Stimulated activated CD4-positive, alpha-beta T cell treated with anti-CD3 and anti-CD28 coated beads, Interleukin-4, amount 100 ng/mL, for 4 hours (primary cell): Measurements from ENCODE around the gene ATP13A2.
A peak's percentile ranks its signal among the peaks of the same experiment; 100 is the strongest.

Source experiments
- DNase-seq, 2 experiments: peaks; one replicate each; pipeline ENCODE4 v3.0.0-alpha.2; 2020

ATP13A2 gene

GRCh38 chr1:16999863-17000262, 11.9 kb downstream of the ATP13A2 start:
- no peak for DNase-seq

GRCh38 chr1:16998589-16998988, 13.1 kb downstream of the ATP13A2 start:
- no peak for DNase-seq

- no peak for DNase-seq
Observed at GRCh38 chr1:16996845-16997244, 14.9 kb downstream of the ATP13A2 start.

DNA sequence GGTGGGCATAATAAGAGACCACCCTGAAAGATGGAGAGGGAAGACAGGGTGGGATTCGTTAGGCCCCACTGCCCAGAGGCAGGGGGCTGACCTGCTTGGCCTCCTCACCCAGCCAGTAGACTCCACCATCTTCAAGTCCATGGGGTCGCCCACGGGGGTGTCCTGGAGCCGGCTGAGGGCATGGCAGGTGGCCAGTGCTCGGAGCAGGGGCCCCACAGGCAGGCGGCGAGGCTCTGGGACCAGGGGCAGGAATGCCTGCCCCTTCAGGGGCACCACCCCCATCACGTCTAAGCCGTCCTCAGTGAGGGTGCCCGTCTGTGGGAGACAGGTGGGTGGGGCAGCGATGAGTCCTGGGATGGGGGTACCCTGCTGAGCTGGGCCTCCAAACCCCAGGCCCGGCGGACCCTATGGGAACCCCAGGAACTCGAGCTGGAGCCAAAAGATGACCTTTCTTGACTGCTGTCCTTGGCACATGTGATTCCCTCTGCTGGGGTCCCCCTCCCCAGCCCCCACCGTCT, 18.1 kb downstream of the ATP13A2 start:
- DNase-seq = no peak

- no peak for DNase-seq
Observed at GRCh38 chr1:16992675-16993074, 19.1 kb downstream of the ATP13A2 start.

DNA sequence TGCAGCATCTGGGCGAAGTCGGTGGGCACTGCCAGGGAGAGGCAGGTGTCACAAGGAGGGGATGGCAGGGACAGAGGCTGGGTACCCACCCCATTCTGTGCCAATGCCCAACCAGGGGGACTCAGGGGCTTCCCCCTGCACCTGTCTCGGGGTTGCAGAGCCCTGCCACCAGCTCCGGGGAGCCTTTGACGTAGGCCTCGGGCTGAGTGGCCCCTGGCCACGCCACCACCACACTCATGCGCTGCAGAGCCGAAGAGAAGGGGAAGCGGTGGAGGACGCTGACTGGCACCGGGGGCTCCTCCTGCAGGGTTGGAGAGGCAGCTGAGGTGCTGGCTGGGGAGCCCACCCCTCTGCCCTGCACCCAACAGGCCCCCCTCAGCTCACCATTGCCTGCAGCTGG, 19.6 kb downstream of the ATP13A2 start:
- no peak for DNase-seq

DNA sequence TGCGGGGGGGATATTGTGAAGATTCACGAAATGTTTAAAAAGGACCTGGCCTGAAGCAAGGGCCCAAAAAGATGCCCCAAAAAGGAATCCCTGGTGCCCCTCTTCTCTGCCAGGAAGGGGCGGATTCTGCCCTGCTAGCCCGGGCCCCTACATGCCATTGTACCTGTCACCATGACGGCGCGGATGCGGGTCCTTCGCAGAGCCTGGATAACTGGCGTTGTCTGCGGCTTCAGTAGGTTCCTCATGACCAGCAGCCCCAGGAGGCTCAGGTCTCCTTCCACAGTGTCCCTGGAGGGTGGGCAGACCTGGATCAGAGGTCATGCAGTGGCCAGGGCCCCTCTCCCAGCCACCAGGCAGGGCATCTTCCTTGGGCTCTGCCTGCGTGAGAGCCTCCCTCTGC, 20.2 kb downstream of the ATP13A2 start:
- no peak for DNase-seq

GRCh38 chr1:16989676-16990391, 21.9 kb downstream of the ATP13A2 start:
- DNase-seq = no peak

DNA sequence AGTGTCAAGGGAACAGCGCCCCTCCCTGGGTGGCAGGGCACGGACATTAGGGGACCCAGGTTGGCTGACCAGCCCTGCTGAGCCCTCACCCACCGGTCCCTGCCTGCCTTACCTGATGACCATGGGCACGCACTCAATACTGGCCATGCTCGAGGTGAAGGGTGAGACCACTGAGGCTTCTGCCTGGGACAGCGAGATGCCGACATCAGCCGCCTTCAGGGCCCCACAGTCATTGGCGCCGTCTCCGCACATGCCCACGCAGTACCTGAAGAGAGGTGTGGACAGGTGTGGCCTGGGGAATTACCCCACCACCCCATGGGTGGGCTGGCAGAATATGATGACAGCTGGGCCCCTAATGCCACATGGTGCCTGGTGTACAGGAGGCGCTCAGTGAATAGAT, 23.5 kb downstream of the ATP13A2 start:
- DNase-seq = no peak

DNA sequence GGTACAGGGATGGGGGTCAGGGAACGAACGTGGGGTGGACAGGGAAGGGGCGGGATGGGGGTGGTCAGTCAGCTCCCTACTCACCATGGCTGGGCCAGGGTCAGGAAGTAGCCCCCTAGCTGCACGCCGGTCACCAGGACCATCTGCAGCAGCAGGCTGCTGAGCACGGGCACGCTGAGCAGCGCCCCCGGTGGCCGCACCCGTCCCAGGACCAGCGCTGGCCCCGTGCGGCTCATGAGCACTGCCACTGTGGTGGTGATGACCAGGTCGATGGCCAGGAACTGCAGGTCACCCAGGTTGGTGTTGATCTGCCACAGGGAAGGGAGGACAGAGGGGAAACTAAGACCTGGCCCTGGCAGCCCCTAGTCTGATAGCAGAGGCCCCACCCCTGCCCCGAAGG, 24.8 kb downstream of the ATP13A2 start:
- DNase-seq = no peak

GRCh38 chr1:16986560-16986959, 25.2 kb downstream of the ATP13A2 start:
- no peak for DNase-seq

GRCh38 chr1:16986113-16986512, 25.6 kb downstream of the ATP13A2 start:
- DNase-seq = no peak

DNA sequence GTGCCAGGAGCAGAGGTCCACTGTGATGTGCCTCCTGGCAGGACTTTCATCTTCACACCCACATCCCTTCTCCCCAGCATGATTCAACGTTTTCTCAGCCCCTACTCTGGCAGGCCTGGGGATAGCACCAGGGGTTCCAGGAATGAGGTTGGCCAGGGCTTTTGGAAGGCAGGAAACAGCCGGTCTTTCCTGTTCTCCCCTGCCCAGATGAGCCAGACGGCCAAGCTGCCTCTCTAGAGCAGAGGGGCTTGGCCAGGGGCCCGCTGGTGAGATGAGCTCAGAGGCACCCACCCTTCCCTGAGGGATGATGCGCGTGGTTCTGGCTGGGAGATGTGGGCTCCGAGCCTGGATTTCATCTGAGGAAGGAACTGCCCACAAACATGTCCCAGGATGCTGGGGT, 27.0 kb downstream of the ATP13A2 start:
- DNase-seq = no peak

- DNase-seq = no peak
Observed at GRCh38 chr1:16983649-16984048, 28.1 kb downstream of the ATP13A2 start.

DNA sequence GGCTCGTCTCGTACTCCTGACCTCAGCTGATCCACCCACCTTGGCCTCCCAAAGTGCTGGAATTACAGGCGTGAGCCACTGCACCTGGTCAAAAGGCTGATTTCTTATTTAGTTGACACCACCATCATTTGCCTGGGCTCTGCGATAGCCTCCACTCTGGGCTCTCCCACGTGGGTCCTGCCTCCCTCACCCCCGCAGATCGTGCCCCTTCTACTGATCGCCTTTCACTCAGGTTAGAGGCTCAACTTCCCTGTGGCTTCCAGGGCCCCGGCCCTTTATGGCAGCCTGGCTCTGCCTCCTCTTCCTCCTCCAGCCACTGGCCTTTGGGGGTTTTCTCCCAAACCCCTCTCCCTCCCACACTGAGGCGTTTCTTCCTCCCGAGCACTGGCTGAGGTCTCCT, 28.8 kb downstream of the ATP13A2 start:
- DNase-seq = no peak

- no peak for DNase-seq
Observed at GRCh38 chr1:16981269-16981849, 30.4 kb downstream of the ATP13A2 start.

GRCh38 chr1:16980473-16981268, 31.1 kb downstream of the ATP13A2 start, which contains the start of gene MFAP2:
MFAP2 (minus strand) TSS chr1:16980620; CDS start chr1:16978273, 2,347 bp downstream.
- peak in 1 of 2 experiments; percentile 5 for DNase-seq

DNA sequence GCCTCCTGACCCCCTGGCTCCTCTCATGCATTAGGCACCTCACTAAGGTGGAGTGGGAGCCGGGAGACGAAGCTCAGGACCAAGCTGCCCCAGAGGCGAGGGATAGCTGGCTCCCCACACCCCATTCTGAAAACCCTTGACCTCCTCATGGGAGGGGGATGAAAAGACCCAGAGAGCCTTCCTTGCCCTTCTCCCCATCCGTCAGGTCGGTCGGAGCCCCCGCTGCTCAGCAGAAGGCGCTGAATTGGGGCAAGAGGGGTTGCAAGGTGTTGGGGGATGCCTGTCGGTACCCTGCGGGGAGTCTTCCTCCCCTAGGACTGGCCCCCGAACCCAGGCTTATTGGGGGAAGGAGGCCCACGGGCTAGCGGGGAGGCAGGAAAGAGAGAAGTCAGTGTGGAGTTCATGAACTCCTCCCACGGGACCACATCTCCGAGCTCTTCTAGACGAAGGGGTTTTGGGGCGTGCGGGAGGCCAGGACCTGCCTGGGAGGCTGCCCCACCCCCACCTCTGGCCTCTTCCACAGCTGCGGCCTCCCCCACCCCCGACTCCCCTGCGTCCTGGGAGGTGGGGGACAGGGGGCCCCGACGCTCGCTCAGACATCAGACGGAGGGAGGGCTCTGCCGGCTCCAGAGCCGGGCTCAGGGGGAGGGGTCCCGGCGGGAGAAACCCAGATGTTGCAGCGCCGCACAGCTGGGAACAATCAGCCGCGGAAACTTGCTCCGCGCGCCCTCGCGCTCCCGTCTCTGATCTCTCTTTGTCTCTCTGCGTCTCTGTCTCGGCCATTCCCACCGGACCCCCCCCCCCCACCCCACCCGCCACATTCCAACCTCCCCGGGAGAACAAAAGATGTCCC, 32.0 kb downstream of the ATP13A2 start:
- DNase-seq = no peak

GRCh38 chr1:16978567-16979474, 32.9 kb downstream of the ATP13A2 start:
- no peak for DNase-seq

DNA sequence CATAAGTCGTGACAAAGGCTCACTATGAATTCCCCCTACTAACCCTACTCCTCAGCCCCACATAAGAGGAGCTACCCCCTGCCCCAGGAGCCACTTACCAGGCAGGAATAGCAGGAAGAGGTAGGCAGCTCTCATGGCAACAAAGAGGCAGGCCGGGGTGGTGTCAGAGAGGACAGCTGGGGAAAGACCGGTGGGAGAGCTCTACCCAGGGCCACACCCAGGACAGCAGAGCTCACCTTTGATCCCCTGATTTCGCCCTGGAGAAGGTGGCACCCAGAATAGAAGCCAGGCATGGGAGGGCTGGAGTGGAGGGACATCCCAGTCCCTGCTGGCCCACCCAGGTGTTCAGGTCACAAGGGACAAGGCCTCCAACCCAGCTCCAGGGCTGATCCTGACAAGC, 33.6 kb downstream of the ATP13A2 start:
- no peak for DNase-seq

- no peak for DNase-seq
Observed at GRCh38 chr1:16977377-16977776, 34.4 kb downstream of the ATP13A2 start.

DNA sequence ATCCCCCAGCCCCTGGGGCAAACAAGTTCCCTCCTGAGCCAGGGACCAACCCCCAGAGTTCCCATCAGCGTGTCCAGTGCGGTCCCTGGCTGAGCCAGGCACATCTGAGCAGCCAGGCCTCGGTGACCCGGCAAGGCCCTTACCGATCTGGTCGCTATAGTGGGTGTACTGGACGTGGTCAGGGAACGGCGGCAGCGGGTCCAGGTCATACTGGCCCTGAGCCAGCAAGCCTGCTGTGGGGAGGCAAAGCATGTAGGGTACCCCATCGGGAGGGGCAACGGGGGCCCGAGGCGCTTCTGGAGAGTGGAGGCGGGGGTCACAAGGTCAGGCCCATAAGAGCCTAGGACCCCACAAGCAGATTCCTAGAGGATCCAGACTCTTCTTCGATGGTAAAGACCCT, 34.8 kb downstream of the ATP13A2 start:
- DNase-seq = no peak
